HG03045 (cell line): ENCODE measurements around the gene EBF3.

Experiments
- ATAC-seq: cut with Tn5 transposase; IDR thresholded peaks from one replicate; pipeline ENCODE4 v1.9.1; 2021; ENCODE audit warnings: mild to moderate bottlenecking, moderate library complexity; ENCODE audit not compliant: unreplicated experiment

The EBF3 gene

DNA sequence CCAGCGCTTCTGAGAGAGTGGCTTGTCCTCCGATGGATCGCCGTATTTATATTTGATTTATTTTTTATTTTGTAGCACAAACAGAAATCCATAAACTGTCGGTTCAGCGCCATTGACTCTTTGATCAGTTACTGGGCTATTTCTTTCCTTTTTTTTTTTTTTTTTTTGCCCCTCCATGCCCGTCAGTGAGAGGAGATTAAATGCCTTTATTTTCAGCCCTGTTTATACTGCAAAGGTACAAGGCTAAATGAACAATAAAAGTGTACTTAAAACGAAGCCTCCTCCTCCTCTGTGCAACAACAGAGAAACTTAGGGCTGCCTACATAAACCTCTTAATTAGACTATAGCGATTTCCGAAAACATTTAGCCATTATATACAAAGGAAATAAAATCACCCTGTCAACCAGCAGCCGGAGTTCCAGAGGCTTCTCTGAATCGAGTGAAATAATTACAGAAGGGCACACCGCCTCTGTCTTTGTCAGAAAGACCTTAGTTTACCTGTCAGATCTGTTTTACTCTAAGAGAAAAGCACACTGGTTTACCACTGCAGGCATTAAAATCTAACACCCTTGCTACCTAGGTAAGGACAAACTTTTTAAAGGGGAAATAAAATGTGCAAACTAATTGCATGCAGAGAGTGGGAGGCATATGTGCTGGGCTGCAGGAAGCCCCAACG lies 3.5 kb downstream of the EBF3 start:
- no peak for ATAC-seq

DNA sequence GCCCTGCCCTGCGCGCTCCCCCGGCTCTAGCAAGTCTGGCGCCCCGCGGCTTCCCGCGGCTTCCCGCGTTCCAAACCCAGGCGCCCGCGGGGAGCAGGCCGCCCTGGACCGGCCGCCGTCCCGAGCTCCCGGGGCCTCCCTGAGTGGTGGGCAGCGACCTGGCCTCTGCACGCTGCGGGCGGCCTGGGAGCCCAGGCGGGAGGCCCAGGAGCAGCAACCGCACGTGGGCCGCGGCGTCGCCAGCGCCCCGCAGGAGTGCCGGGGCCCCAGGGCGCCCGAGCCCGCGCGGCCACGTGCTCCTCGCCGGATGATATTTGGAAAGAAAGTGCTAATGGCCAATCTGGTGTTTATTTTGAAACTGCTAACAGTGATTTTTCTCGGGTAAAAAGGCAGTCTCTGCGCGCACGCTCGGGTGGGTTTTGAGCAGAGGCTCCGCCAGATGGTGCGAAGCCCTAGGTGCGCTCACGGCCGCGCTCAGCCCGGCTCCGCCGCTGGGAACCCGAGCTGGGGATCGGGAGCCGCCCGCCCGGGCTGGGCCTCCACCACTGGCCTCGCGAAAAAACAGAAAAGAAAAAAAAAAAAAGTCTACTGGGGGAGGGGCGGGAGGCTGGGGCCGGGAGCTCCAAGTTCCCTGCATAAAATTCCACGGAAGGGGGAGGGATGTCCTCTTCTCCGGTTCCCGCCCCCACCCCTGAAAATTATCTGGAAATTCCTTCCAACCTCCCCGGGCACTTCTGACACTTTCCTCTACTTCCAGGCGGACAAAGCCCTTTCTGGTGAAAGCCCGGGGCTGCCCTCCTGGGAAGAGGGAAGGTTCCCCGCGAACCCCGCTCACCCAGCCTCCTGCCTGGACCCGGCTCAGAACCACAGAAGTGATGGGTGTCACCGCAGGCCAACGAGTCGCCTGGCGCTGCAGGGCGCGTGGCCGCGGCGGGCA lies 4.3 kb downstream of the EBF3 start:
- ATAC-seq = no peak

- no peak for ATAC-seq
These were observed 5.2 kb downstream of the EBF3 start for GRCh38 chr10:129958629-129959543.

DNA sequence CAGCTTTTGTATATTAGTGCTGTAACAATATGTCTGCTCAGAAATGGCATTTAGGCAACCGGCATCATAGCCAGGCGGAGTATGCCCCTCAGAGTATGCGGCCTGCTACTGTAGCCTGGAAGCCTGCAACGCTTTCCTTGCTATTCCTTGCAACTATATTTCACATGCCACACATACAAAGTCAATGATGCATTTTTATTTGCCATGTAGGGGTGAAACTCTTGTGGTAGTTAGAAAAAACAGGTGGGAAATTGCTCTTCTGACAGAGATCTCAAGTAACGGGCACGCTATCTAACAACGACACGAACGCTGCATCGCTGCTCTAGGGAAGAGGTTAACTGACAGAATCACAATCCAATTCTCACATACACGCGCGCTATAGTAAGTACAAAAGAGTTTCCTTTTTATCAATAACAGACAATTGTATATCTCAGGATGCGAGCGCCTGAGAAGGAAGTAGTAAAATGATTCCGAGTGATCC lies 5.9 kb downstream of the EBF3 start:
- ATAC-seq = no peak

GRCh38 chr10:129956876-129957673 lies 7.0 kb downstream of the EBF3 start:
- ATAC-seq = no peak

GRCh38 chr10:129956286-129956670 lies 7.8 kb downstream of the EBF3 start:
- ATAC-seq = no peak

- no peak for ATAC-seq
These were observed 8.3 kb downstream of the EBF3 start for GRCh38 chr10:129955601-129956285.

DNA sequence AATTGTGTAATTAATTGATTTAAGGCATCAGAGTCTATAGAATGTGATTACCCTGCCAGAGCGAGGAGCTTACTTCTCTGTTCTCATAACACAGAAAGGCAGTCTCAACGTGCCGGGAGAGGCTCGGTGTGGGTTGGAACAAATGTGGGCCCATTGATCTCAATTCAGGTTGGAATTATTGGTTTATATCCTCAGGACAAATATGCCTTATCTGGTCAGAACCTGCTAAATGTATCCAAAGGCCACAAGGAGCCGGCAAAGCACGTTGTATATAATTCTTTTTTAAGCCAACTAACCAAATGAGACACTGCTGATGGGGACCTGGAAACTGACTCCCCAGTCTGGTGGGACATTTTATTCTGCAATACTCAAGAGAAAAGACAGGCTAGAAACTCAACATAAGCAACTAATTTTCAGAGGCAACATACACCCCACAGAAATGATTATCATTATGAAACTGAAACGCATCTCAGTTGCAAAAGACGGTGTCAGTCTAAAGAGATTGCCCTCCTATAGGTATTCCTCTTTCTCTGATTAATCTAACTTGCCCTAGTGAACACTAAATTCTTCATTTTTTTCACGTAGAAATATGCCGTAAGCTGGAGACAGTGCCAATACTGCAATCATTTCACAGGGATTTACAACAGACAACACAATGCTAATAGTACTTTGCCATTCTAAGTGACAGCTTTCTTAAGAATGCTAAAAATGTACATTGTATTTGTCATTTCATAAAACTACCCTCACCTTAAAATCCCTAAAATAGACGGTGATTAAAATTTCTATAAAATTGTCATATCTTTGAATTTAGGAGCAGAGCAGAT lies 9.4 kb downstream of the EBF3 start:
- no peak for ATAC-seq

- no peak for ATAC-seq
These were observed 10.7 kb downstream of the EBF3 start for GRCh38 chr10:129953119-129954051.

DNA sequence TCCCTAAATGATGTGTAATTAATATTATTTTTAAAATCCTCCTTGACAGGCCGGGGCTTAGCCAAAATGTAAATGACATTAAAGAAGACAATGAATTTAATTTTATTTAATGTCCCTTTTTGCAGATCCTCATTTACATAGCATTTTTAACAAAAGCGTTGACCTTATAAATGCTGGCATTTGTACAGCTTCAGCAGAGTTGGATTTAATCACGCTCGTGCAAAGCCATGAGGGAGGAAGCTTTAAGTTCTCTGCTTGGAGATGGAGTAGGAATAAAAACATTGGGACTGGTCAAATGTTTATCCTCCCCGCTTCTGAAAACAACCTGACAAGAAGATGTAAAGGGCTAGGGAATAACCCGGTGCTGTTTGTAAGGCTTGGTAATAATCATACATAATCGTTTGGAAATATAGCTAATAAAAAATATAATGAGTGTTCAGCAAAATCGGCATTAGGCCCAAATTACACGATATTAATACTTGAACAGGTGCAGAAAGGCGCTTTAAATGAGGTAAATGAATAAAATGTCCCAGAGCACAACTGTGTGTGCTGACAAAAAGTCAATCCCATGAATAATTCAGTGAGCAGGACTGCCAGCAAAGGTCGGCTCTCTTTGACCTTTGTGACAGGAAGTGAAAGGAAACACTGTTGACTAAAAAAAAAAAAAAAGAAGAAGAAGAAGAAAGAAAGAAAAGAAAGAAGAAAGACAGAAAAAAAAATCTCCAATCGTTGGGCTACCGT lies 11.5 kb downstream of the EBF3 start:
- no peak for ATAC-seq

DNA sequence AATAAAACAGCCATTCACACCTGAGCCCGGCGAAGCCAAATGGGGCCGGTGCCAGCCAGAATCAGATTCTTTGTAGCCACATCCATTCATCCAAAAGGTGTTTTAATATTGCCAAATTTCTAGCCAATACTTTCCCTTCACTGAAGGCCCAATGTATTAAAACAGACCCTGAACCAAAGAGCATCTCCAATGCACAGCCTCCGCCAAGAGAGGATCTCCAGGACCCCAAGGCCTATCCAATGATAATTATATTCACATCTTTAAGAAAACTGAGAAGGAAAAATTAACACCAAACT lies 12.2 kb downstream of the EBF3 start:
- no peak for ATAC-seq

- ATAC-seq = no peak
These were observed 12.7 kb downstream of the EBF3 start for GRCh38 chr10:129951101-129951969.

- no peak for ATAC-seq
These were observed 13.4 kb downstream of the EBF3 start for GRCh38 chr10:129950676-129951075.

DNA sequence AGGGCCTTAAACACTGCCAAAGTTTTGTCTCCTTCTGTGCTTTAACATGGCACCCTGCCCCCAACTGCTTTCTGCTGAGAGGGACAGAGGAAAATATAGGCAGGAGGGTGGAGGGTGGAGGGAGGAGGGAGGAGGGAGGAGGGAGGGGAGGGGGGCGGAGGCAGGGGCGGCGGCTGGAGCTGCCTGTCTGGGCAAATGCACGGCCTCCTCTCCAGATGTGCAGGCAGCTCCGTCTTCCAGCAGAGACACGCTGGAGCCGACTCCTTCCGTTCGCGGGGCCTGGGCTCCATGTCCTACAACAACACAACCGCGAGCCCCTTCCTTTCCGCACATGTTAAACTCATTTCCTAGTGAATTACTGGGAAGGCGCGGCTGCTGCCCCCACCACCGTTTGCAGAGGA lies 14.2 kb downstream of the EBF3 start:
- no peak for ATAC-seq

GRCh38 chr10:129949411-129949810 lies 14.7 kb downstream of the EBF3 start:
- no peak for ATAC-seq

DNA sequence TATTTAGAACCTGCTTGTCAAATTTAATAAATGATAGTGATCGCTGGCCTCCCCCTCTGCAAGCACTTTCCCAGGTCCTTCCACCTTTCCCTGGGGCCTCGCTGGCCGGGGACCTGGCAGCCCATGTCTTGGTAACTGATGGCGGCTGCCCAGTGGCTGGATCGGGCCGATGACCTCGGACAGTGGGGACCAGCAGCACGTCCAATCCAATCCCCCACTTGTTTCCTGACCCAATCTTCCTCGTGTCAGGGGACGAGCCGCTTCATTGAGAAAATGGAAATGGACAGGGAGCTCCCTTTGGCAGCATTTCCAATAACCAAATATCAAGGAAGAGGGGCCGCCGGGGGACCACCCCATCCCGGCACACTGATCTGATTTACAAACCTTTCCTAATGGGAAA lies 17.2 kb downstream of the EBF3 start:
- ATAC-seq = no peak
